ENCODE measurements around the gene APOL1. TPM values are rescaled to one million over a fixed set of nuclear protein-coding genes. Genes with fewer than 3 reads are reported as not detected.

The APOL1 gene
- total RNA-seq, 1 donor from 2014 or later: 30.1 TPM

- intact Hi-C loops (cut with DNase I): no loop called here
- H3K36me3 ChIP-seq: peaks cover 100% of the 10 kb centered on the region in 2 donors
- no peaks in the 10 kb centered on the region for H3K4me1 ChIP-seq
- H3K9me3 ChIP-seq: no peaks in the 10 kb centered on the region
- H3K4me3 ChIP-seq: no peak overlapping the region
- H3K27ac ChIP-seq: peak overlapping the region in 1 of 2 donors; percentile 48
- H3K27me3 ChIP-seq: no peaks in the 10 kb centered on the region
- no peak for TF ChIP-seq CTCF (IDR thresholded peaks at IDR 0.05)
- no peak for DNase-seq (ENCODE audit: low spot score in 2 of 2)
These were observed 50.2 kb downstream of the APOL1 start for GRCh38 chr22:36303115-36303467.

- H3K27me3 ChIP-seq: no peaks in the 10 kb centered on the region
- no peak for DNase-seq (ENCODE audit: low spot score in 2 of 2)
- peaks cover 100% of the 10 kb centered on the region in 2 donors for H3K36me3 ChIP-seq
- intact Hi-C loops (cut with DNase I): no loop called here
- peak overlapping the region in 1 of 2 donors; percentile 56 for H3K27ac ChIP-seq
- TF ChIP-seq CTCF (IDR thresholded peaks at IDR 0.05): no peak
- H3K4me1 ChIP-seq: no peaks in the 10 kb centered on the region
- no peak overlapping the region for H3K4me3 ChIP-seq
- H3K9me3 ChIP-seq: no peaks in the 10 kb centered on the region
These were observed 50.9 kb downstream of the APOL1 start for GRCh38 chr22:36303874-36304273.

- Histone ChIP-seq H3K4me1 (no peaks in the 10 kb centered on the region), H3K27ac (peak overlapping the region; percentile 50 to 56), H3K27me3 (no peaks in the 10 kb centered on the region), H3K36me3 (peaks cover 100% of the 10 kb centered on the region in 2 donors), H3K4me3 (no peak overlapping the region), H3K9me3 (no peaks in the 10 kb centered on the region)
- no peak for DNase-seq (ENCODE audit: low spot score in 2 of 2)
- intact Hi-C loops (cut with DNase I): no loop called here
- TF ChIP-seq CTCF (IDR thresholded peaks at IDR 0.05): no peak
These were observed 51.5 kb downstream of the APOL1 start for GRCh38 chr22:36304429-36304828.

- Histone ChIP-seq H3K27ac (peak overlapping the region; percentile 12 to 56), H3K36me3 (peaks cover 100% of the 10 kb centered on the region in 2 donors)
- no peak for DNase-seq (ENCODE audit: low spot score in 2 of 2)
These were observed 52.9 kb downstream of the APOL1 start for GRCh38 chr22:36305813-36306212.

GRCh38 chr22:36306227-36306626 lies 53.3 kb downstream of the APOL1 start:
- peak overlapping the region; percentile 12 to 56 for H3K27ac ChIP-seq
- no peak for TF ChIP-seq CTCF (IDR thresholded peaks at IDR 0.05)
- intact Hi-C loops (cut with DNase I): no loop called here
- H3K4me1 ChIP-seq: no peaks in the 10 kb centered on the region
- no peaks in the 10 kb centered on the region for H3K9me3 ChIP-seq
- H3K27me3 ChIP-seq: no peaks in the 10 kb centered on the region
- no peak for DNase-seq (ENCODE audit: low spot score in 2 of 2)
- peaks cover 100% of the 10 kb centered on the region in 2 donors for H3K36me3 ChIP-seq
- H3K4me3 ChIP-seq: no peak overlapping the region

More at GRCh38 chr22:36305813-36306212, 52.9 kb downstream of the APOL1 start:
- H3K4me1 ChIP-seq: no peaks in the 10 kb centered on the region
- H3K9me3 ChIP-seq: no peaks in the 10 kb centered on the region
- no peaks in the 10 kb centered on the region for H3K27me3 ChIP-seq
- no peak overlapping the region for H3K4me3 ChIP-seq
- intact Hi-C loops (cut with DNase I): no loop called here
- TF ChIP-seq CTCF (IDR thresholded peaks at IDR 0.05): no peak

GRCh38 chr22:36308880-36309279 lies 55.9 kb downstream of the APOL1 start:
- Histone ChIP-seq H3K4me3 (no peak overlapping the region), H3K27me3 (no peaks in the 10 kb centered on the region), H3K36me3 (peaks cover 100% of the 10 kb centered on the region in 2 donors), H3K27ac (peak overlapping the region in 1 of 2 donors; percentile 1), H3K9me3 (no peaks in the 10 kb centered on the region), H3K4me1 (peaks cover 0 to 2% of the 10 kb centered on the region in 2 donors)
- no peak for DNase-seq (ENCODE audit: low spot score in 2 of 2)
- no peak for TF ChIP-seq CTCF (IDR thresholded peaks at IDR 0.05)
- intact Hi-C loops (cut with DNase I): no loop called here

Measured in ascending aorta (tissue), 2 donors.